Activated T-helper 1 cell treated with anti-CD3 and anti-CD28 coated beads, Interleukin-2, amount 50 U/mL, for 16 hours (primary cell): ENCODE data around the gene FOXJ1.

ENCODE experiments used
- DNase-seq, 2 donors: peaks; one replicate each; pipeline ENCODE4 v3.0.0-alpha.2; 2020; ENCODE audit warnings: low read depth in 1 of 2, low spot score in 1 of 2

Gene FOXJ1

GRCh38 chr17:76125391-76125675, 15.7 kb downstream of the FOXJ1 start:
- no peak for DNase-seq

GRCh38 chr17:76124582-76125390, 16.3 kb downstream of the FOXJ1 start:
- no peak for DNase-seq

- DNase-seq, result no peak
Measured at GRCh38 chr17:76123749-76124581, 17.1 kb downstream of the FOXJ1 start.

DNA sequence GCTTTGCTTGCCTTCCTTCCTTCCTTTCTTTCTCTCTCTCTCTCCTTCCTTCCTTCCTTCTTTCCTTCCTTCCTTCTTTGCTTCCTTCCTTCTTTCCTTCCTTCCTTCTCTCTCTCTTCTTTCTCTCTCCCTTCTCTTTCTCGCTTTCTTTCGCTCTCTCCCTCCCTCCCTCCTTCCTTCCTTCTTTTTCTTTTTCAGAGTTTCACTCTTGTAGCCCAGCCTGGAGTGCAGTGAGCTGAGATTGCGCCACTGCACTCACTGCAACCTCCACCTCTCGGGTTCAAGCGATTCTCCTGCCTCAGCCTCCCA, 17.9 kb downstream of the FOXJ1 start:
- no peak for DNase-seq

GRCh38 chr17:76122431-76123190, 18.4 kb downstream of the FOXJ1 start:
- DNase-seq, result no peak

DNA sequence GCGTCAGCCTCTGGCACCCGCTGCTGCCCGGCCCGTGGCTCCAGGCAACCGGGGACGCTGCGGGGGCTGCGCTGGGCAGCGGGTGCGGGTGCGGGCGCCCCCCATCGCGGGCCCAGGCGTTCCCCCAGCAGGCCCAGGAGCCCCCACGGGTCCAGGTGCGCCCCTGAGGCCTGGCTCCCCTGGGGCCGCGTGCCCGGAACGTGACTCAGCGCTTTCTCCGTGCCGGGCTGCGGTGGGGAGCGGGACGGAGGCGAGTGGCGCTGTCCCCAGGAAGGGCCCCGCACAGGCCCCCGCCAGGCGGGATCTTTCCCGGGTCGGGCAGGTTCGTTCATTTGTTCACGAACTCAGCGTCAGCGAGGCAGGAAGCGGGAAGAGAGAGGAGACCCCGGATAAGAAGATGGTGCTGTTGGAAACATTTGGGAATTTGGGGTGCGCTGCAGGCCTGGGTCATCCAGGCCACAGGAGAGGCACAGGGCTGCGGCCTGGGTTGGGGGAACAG, 19.1 kb downstream of the FOXJ1 start:
- no peak for DNase-seq

- no peak for DNase-seq
Measured at GRCh38 chr17:76120658-76121008, 20.4 kb downstream of the FOXJ1 start.

DNA sequence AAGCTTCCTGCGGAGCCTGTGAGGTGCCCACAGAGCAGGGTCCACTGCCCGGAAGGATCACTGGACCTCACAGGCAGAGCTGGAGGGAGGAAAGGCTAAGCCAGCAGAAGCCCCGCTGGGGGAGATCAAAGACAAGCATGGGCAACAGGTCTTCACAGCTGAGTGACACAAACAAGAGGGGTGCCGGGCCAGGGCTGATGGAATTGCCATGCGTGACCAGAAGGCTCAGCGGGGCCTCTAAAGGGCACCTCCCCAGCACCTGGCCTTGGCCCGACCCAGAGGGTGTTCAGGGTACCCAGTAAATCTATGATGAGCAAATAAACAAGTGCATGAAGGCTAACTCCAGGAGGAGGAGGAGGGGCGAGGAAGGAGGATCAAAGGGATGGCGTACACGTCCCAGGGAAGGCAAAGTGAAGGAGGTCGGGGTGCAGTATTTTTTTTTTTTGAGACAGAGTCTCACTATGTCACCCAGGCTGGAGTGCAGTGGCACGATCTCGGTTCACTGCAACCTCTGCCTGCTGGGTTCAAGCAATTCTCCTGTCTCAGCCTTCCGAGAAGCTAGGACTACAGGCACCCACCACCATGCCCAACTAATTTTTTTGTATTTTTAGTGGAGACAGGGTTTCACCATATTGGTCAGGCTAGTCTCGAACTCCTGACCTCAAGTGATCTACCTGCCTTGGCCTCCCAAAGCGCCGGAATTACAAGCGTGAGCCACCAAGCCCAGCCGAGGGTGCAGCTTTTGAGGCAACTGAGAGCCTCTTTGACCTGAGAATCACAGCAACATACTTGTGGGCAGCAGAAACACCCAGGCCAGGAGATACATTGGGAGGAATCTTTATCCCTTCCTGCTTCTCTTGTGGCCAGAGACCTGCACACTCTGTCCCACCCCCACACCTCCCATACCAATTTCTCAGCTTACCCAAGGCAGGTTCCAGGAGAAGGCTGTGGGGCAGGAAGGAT, 21.4 kb downstream of the FOXJ1 start:
- DNase-seq, result no peak

- DNase-seq, result no peak
Measured at GRCh38 chr17:76115138-76115754, 25.8 kb downstream of the FOXJ1 start.

DNA sequence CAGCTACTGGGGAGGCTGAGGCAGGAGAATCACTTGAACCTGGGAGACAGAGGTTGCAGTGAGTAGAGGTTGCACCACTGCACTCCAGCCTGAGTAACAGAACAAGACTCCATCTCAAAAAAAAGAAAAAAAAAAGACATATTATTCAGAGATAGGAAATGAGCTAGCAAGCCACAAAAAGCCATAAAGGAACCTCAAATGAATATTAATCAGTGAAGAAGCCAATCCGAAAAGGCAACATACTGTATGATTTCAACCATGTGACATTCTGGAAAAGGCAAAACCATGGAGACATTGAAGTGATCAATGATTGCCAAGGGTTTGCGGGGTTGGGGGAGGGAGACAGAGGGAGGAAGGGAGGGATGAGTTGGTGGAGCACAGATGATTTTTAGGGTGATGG, 29.1 kb downstream of the FOXJ1 start:
- no peak for DNase-seq

GRCh38 chr17:76107509-76107908, 33.5 kb downstream of the FOXJ1 start:
- DNase-seq, result no peak

GRCh38 chr17:76106703-76107102, 34.3 kb downstream of the FOXJ1 start:
- no peak for DNase-seq

- DNase-seq, result no peak
Measured at GRCh38 chr17:76104896-76105231, 36.2 kb downstream of the FOXJ1 start.

- DNase-seq, result no peak
Measured at GRCh38 chr17:76104140-76104895, 36.7 kb downstream of the FOXJ1 start.

GRCh38 chr17:76103274-76104139, 37.5 kb downstream of the FOXJ1 start, which contains the start of gene EXOC7:
TSS of gene EXOC7 (minus strand) at chr17:76103787. CDS start at chr17:76103692, 95 bp downstream.
- DNase-seq, result peak; percentile 83 to 88

DNA sequence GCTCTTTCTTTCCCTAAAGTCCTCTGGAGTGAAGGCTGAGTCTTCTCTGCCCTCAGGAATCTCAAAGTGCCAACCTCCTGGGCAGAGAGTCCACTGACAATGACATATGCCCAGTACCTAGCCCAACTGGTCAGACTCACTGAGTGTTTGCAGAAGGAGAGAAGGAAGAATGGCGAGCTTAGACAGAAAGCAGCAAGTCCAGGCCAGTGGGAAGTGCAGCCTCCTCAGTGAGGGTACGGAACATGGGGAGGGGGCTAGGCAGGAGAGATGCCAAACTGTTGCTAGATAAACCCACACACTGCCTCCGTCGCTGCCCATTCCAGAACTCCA, 38.1 kb downstream of the FOXJ1 start:
- no peak for DNase-seq

- no peak for DNase-seq
Measured at GRCh38 chr17:76097716-76098295, 43.2 kb downstream of the FOXJ1 start.

- no peak for DNase-seq
Measured at GRCh38 chr17:76095943-76096342, 45.1 kb downstream of the FOXJ1 start.
